H1 (cell line): ENCODE results near the gene CREBBP.

Experiments used
- CHD1 ChIP-seq: IDR thresholded peaks from 2 replicates; pipeline ENCODE4 v1.6.1; 2012; ENCODE audit warnings: low read depth, low read length, improper control_type of control experiment
- EP300 ChIP-seq, 2 experiments: IDR thresholded peaks; 1 replicate in 1 of 2; 2 replicates in 1 of 2; pipeline ENCODE4 v1.6.1; 2011 to 2012; ENCODE audit warnings: low read depth in 2 of 2, low read length in 2 of 2, mild to moderate bottlenecking in 2 of 2, borderline replicate concordance in 1 of 2, inconsistent platforms in 1 of 2, moderate library complexity in 1 of 2
- EZH2 ChIP-seq: fragments of 200-600 bp; sonication (generic); IDR thresholded peaks from 2 replicates; pipeline ENCODE4 v1.7.1; 2012; ENCODE audit warnings: low read depth, mild to moderate bottlenecking, moderate library complexity, low read length, inconsistent platforms; ENCODE audit not compliant: severe bottlenecking
- HDAC6 ChIP-seq: IDR thresholded peaks from one replicate; pipeline ENCODE4 v1.7.1; 2012; ENCODE audit warnings: low read depth, mild to moderate bottlenecking, inconsistent platforms, low read length, moderate library complexity
- KDM1A ChIP-seq: fragments of 200-600, 300-600 bp; sonication (generic); IDR thresholded peaks from 2 replicates; pipeline ENCODE4 v1.7.1; 2016; ENCODE audit warnings: mild to moderate bottlenecking, low read length, borderline replicate concordance
- MAX ChIP-seq: IDR thresholded peaks from 2 replicates; pipeline ENCODE4 v1.6.1; 2012; ENCODE audit warnings: inconsistent platforms
- PHF8 ChIP-seq: fragments of 200-600 bp; sonication (generic); conservative IDR thresholded peaks from 2 replicates; pipeline ENCODE4 v1.7.1; 2012; ENCODE audit warnings: low read depth, mild to moderate bottlenecking, inconsistent platforms, low read length, moderate library complexity
- POLR2A ChIP-seq, 2 experiments: IDR thresholded peaks; 1 replicate in 1 of 2; 2 replicates in 1 of 2; pipeline ENCODE4 v1.6.1; 2011; ENCODE audit warnings: low read depth in 2 of 2, low read length in 2 of 2, mild to moderate bottlenecking in 2 of 2; ENCODE audit errors: control extremely low read depth in 1 of 2
- POLR2AphosphoS5 ChIP-seq: IDR thresholded peaks from 2 replicates; pipeline ENCODE4 v1.6.1; 2011; ENCODE audit warnings: low read depth, low read length
- TF ChIP-seq, protein P1 (sequence below), 3 experiments: IDR thresholded peaks; 1 replicate in 2 of 3; 2 replicates in 1 of 3; pipeline versions ENCODE4 v1.5.1 to v1.6.1; 2011; ENCODE audit warnings: low read length in 3 of 3, mild to moderate bottlenecking in 3 of 3, inconsistent platforms in 2 of 3, low read depth in 1 of 3, moderate library complexity in 1 of 3; ENCODE audit not compliant: insufficient read depth in 1 of 3; ENCODE audit errors: control extremely low read depth in 1 of 3
- TF ChIP-seq, protein P2 (sequence below): IDR thresholded peaks from 2 replicates; pipeline ENCODE4 v1.6.1; 2011; ENCODE audit warnings: low read depth, mild to moderate bottlenecking, low read length; ENCODE audit not compliant: insufficient read depth

DNA sequence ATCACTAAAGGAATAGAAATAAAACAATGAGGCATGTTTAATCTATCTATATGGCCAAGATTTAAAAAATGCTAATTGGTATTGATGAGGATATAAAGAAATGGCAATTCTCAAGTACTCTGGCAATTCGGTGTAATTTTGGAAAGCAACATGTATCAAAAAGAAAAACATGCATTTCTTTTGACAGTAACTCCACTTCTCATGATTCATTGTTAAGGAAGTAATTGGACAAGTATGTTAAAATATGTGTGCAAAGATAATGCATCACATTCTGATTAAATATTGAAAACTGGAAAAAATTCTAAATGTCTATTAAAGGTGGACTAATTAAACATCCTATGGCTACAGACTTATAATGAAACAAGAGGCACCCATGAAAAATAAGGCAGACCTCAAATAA lies 81.2 kb downstream of the CREBBP start:
- TF ChIP-seq HDAC6: no peak
- TF ChIP-seq POLR2A (IDR thresholded peaks at IDR 0.05; ENCODE audit: control extremely low read depth in 1 of 2, low read depth in 2 of 2, low read length in 2 of 2): no peak
- TF ChIP-seq, protein P1, sequence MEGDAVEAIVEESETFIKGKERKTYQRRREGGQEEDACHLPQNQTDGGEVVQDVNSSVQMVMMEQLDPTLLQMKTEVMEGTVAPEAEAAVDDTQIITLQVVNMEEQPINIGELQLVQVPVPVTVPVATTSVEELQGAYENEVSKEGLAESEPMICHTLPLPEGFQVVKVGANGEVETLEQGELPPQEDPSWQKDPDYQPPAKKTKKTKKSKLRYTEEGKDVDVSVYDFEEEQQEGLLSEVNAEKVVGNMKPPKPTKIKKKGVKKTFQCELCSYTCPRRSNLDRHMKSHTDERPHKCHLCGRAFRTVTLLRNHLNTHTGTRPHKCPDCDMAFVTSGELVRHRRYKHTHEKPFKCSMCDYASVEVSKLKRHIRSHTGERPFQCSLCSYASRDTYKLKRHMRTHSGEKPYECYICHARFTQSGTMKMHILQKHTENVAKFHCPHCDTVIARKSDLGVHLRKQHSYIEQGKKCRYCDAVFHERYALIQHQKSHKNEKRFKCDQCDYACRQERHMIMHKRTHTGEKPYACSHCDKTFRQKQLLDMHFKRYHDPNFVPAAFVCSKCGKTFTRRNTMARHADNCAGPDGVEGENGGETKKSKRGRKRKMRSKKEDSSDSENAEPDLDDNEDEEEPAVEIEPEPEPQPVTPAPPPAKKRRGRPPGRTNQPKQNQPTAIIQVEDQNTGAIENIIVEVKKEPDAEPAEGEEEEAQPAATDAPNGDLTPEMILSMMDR (IDR thresholded peaks at IDR 0.05; ENCODE audit: control extremely low read depth in 1 of 3, insufficient read depth in 1 of 3, low read depth in 1 of 3, low read length in 3 of 3): no peak
- TF ChIP-seq, protein P2, sequence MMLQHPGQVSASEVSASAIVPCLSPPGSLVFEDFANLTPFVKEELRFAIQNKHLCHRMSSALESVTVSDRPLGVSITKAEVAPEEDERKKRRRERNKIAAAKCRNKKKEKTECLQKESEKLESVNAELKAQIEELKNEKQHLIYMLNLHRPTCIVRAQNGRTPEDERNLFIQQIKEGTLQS: no peak
- TF ChIP-seq PHF8: no peak
- TF ChIP-seq EZH2: no peak
- TF ChIP-seq EP300 (IDR thresholded peaks at IDR 0.05; ENCODE audit: borderline replicate concordance in 1 of 2, low read depth in 2 of 2, low read length in 2 of 2): no peak
- TF ChIP-seq MAX: no peak
- TF ChIP-seq POLR2AphosphoS5: no peak
- no peak for TF ChIP-seq KDM1A
- no peak for TF ChIP-seq CHD1
